CD4-positive, CD25-positive, alpha-beta regulatory T cell (primary cell): ENCODE measurements around the gene SAMMSON. TPM values are rescaled to one million over a fixed set of nuclear protein-coding genes. Genes with fewer than 3 reads are reported as not detected.

Source experiments
- ATAC-seq, 2 donors: fragments of 150-1000 bp; cut with Tn5 transposase; one replicate each; pipeline ENCODE4 v1.10.0; 2021; ENCODE audit warnings: low read depth in 2 of 2, moderate number of reproducible peaks in 2 of 2, moderate library complexity in 1 of 2
- DNase-seq, 3 donors: peaks; one replicate each; pipeline versions ENCODE4 v3.0.0 to v3.0.0-alpha.2; 2012 to 2022; ENCODE audit warnings: mixed read lengths in 1 of 3
- H3K27ac ChIP-seq: one replicate; pipeline ENCODE4 v1.7.0; 2013; ENCODE audit warnings: mild to moderate bottlenecking, low read length; ENCODE audit not compliant: insufficient read depth, poor library complexity, severe bottlenecking
- H3K27me3 ChIP-seq: one replicate; pipeline ENCODE4 v1.7.0; 2013; ENCODE audit warnings: low read length; ENCODE audit not compliant: control insufficient read depth, insufficient read depth
- H3K36me3 ChIP-seq: one replicate; pipeline ENCODE4 v1.7.0; 2013; ENCODE audit warnings: mild to moderate bottlenecking, low read length, moderate library complexity; ENCODE audit not compliant: control insufficient read depth, insufficient read depth
- H3K4me1 ChIP-seq: 2 replicates; pipeline ENCODE4 v1.7.0; 2013; ENCODE audit warnings: mild to moderate bottlenecking, low read length; ENCODE audit not compliant: insufficient read depth, control insufficient read depth, poor library complexity, severe bottlenecking
- H3K4me3 ChIP-seq: one replicate; pipeline ENCODE4 v1.7.0; 2013; ENCODE audit warnings: low read depth, mild to moderate bottlenecking, low read length, moderate library complexity
- H3K9me3 ChIP-seq, 2 experiments: 1 replicate in 1 of 2; 2 replicates in 1 of 2; pipeline ENCODE4 v1.7.0; 2013; ENCODE audit warnings: low read length in 2 of 2, mild to moderate bottlenecking in 1 of 2, moderate library complexity in 1 of 2; ENCODE audit not compliant: control insufficient read depth in 2 of 2
- H3K27ac Mint-ChIP-seq, 3 donors: one replicate each; pipeline ENCODE4 v1.8.0; 2020 to 2022; ENCODE audit warnings: mild to moderate bottlenecking in 3 of 3, mixed read lengths in 3 of 3, moderate library complexity in 2 of 3
- H3K27me3 Mint-ChIP-seq: one replicate; pipeline ENCODE4 v1.8.0; 2022; ENCODE audit warnings: mild to moderate bottlenecking, mixed read lengths
- H3K36me3 Mint-ChIP-seq: one replicate; pipeline ENCODE4 v1.8.0; 2020; ENCODE audit warnings: mixed read lengths
- H3K4me1 Mint-ChIP-seq, 4 donors: one replicate each; pipeline ENCODE4 v1.8.0; 2020 to 2022; ENCODE audit warnings: mixed read lengths in 4 of 4, mild to moderate bottlenecking in 1 of 4
- H3K4me3 Mint-ChIP-seq, 4 donors: one replicate each; pipeline ENCODE4 v1.8.0; 2020 to 2022; ENCODE audit warnings: mild to moderate bottlenecking in 4 of 4, mixed read lengths in 4 of 4, moderate library complexity in 3 of 4
- H3K9me3 Mint-ChIP-seq, 7 donors: one replicate each; pipeline ENCODE4 v1.8.0; 2020 to 2022; ENCODE audit warnings: mixed read lengths in 7 of 7, mild to moderate bottlenecking in 3 of 7, moderate library complexity in 2 of 7
- polyA plus RNA-seq, 4 donors: library from polyadenylated mRNA; unstranded; fragments of 300-500 nt; fragmentation: Illumina TruSeq; gene quantifications; one replicate each; pipeline ENCODE4 v1.2.3, GENCODE V29; 2021
- total RNA-seq: library from RNA; stranded (reverse); gene quantifications from one replicate; pipeline ENCODE4 v1.2.3, GENCODE V29; 2022

SAMMSON gene
- total and polyA plus RNA-seq, 5 donors from 2014 or later, result not detected

- Mint-ChIP-seq H3K36me3 (no peaks in the 10 kb centered on the region), H3K4me3 (no peak overlapping the region), H3K27me3 (peaks cover 32% of the 10 kb centered on the region), H3K9me3 (no peaks in the 10 kb centered on the region), H3K4me1 (no peaks in the 10 kb centered on the region), H3K27ac (no peak overlapping the region)
- H3K27me3 ChIP-seq, result peaks cover 5% of the 10 kb centered on the region
- no peaks in the 10 kb centered on the region for H3K9me3 ChIP-seq
- ATAC-seq (no peak), DNase-seq (no peak)
- H3K4me3 ChIP-seq, result no peak overlapping the region
- H3K36me3 ChIP-seq, result no peaks in the 10 kb centered on the region
- no peak overlapping the region for H3K27ac ChIP-seq
- no peaks in the 10 kb centered on the region for H3K4me1 ChIP-seq
Measured at GRCh38 chr3:70072754-70073153, 73.2 kb downstream of the SAMMSON start.

GRCh38 chr3:70075101-70075500 lies 75.6 kb downstream of the SAMMSON start:
- peaks cover 33% of the 10 kb centered on the region for H3K27me3 Mint-ChIP-seq

GRCh38 chr3:70076396-70076795 lies 76.9 kb downstream of the SAMMSON start:
- H3K9me3 Mint-ChIP-seq, result peaks cover 0 to 3% (median 0%) of the 10 kb centered on the region in 7 donors
- H3K27me3 ChIP-seq, result peaks cover 4% of the 10 kb centered on the region
- no peaks in the 10 kb centered on the region for H3K4me1 ChIP-seq
- H3K36me3 ChIP-seq, result no peaks in the 10 kb centered on the region
- no peak overlapping the region for H3K4me3 Mint-ChIP-seq
- peaks cover 36% of the 10 kb centered on the region for H3K27me3 Mint-ChIP-seq
- no peak overlapping the region for H3K27ac Mint-ChIP-seq
- H3K9me3 ChIP-seq, result no peaks in the 10 kb centered on the region
- no peak for ATAC-seq
- no peak overlapping the region for H3K4me3 ChIP-seq
- H3K4me1 Mint-ChIP-seq, result no peaks in the 10 kb centered on the region
- no peaks in the 10 kb centered on the region for H3K36me3 Mint-ChIP-seq
- H3K27ac ChIP-seq, result no peak overlapping the region
- no peak for DNase-seq

More at GRCh38 chr3:70075101-70075500, 75.6 kb downstream of the SAMMSON start:
- H3K27ac Mint-ChIP-seq, result no peak overlapping the region
- no peak for ATAC-seq
- peaks cover 0 to 3% (median 0%) of the 10 kb centered on the region in 7 donors for H3K9me3 Mint-ChIP-seq
- DNase-seq, result no peak
- Histone ChIP-seq H3K4me3 (no peak overlapping the region), H3K36me3 (no peaks in the 10 kb centered on the region), H3K27me3 (peaks cover 4% of the 10 kb centered on the region), H3K9me3 (no peaks in the 10 kb centered on the region), H3K4me1 (no peaks in the 10 kb centered on the region), H3K27ac (no peak overlapping the region)
- no peak overlapping the region for H3K4me3 Mint-ChIP-seq
- H3K4me1 Mint-ChIP-seq, result no peaks in the 10 kb centered on the region
- no peaks in the 10 kb centered on the region for H3K36me3 Mint-ChIP-seq

- no peaks in the 10 kb centered on the region for H3K36me3 Mint-ChIP-seq
- no peaks in the 10 kb centered on the region for H3K9me3 ChIP-seq
- no peaks in the 10 kb centered on the region for H3K4me1 Mint-ChIP-seq
- DNase-seq, result no peak
- no peaks in the 10 kb centered on the region for H3K36me3 ChIP-seq
- no peak overlapping the region for H3K27ac Mint-ChIP-seq
- no peak overlapping the region for H3K4me3 ChIP-seq
- H3K4me3 Mint-ChIP-seq, result no peak overlapping the region
- no peaks in the 10 kb centered on the region for H3K4me1 ChIP-seq
- H3K27me3 Mint-ChIP-seq, result peaks cover 25% of the 10 kb centered on the region
- peaks cover 0 to 3% (median 0%) of the 10 kb centered on the region in 7 donors for H3K9me3 Mint-ChIP-seq
- no peak overlapping the region for H3K27ac ChIP-seq
- peaks cover 4% of the 10 kb centered on the region for H3K27me3 ChIP-seq
- ATAC-seq, result no peak
Measured at GRCh38 chr3:70078778-70079177, 79.2 kb downstream of the SAMMSON start.

- Histone ChIP-seq H3K9me3 (no peaks in the 10 kb centered on the region), H3K36me3 (no peaks in the 10 kb centered on the region), H3K4me1 (no peaks in the 10 kb centered on the region), H3K27me3 (no peaks in the 10 kb centered on the region), H3K27ac (no peak overlapping the region), H3K4me3 (no peak overlapping the region)
- H3K4me3 Mint-ChIP-seq, result no peak overlapping the region
- no peak for ATAC-seq
- no peak for DNase-seq
- peaks cover 4% of the 10 kb centered on the region for H3K27me3 Mint-ChIP-seq
- H3K27ac Mint-ChIP-seq, result no peak overlapping the region
- no peaks in the 10 kb centered on the region for H3K36me3 Mint-ChIP-seq
- H3K9me3 Mint-ChIP-seq, result peaks cover 0 to 2% (median 0%) of the 10 kb centered on the region in 7 donors
- no peaks in the 10 kb centered on the region for H3K4me1 Mint-ChIP-seq
Measured at GRCh38 chr3:70085613-70086012, 86.1 kb downstream of the SAMMSON start.

GRCh38 chr3:70086336-70086735 lies 86.8 kb downstream of the SAMMSON start:
- Mint-ChIP-seq H3K27ac (no peak overlapping the region), H3K4me3 (no peak overlapping the region), H3K4me1 (no peaks in the 10 kb centered on the region), H3K36me3 (no peaks in the 10 kb centered on the region), H3K27me3 (no peaks in the 10 kb centered on the region), H3K9me3 (peaks cover 0 to 2% (median 0%) of the 10 kb centered on the region in 7 donors)
- Histone ChIP-seq H3K36me3 (no peaks in the 10 kb centered on the region), H3K27ac (no peak overlapping the region), H3K4me3 (no peak overlapping the region), H3K4me1 (no peaks in the 10 kb centered on the region), H3K9me3 (no peaks in the 10 kb centered on the region), H3K27me3 (no peaks in the 10 kb centered on the region)
- ATAC-seq (no peak), DNase-seq (no peak)

- Mint-ChIP-seq H3K27ac (no peak overlapping the region), H3K4me3 (no peak overlapping the region), H3K36me3 (no peaks in the 10 kb centered on the region), H3K4me1 (peaks cover 0 to 2% (median 0%) of the 10 kb centered on the region in 4 donors), H3K9me3 (no peaks in the 10 kb centered on the region), H3K27me3 (no peaks in the 10 kb centered on the region)
- Histone ChIP-seq H3K27me3 (no peaks in the 10 kb centered on the region), H3K4me1 (no peaks in the 10 kb centered on the region), H3K4me3 (no peak overlapping the region), H3K9me3 (no peaks in the 10 kb centered on the region), H3K27ac (no peak overlapping the region), H3K36me3 (no peaks in the 10 kb centered on the region)
- DNase-seq, result peak in 2 of 3 donors; percentile 1 to 17
- ATAC-seq, result no peak
Measured at GRCh38 chr3:70090322-70090913, 90.9 kb downstream of the SAMMSON start.

GRCh38 chr3:70094197-70094596 lies 94.7 kb downstream of the SAMMSON start:
- Mint-ChIP-seq H3K9me3 (no peaks in the 10 kb centered on the region), H3K27me3 (no peaks in the 10 kb centered on the region), H3K36me3 (no peaks in the 10 kb centered on the region), H3K27ac (no peak overlapping the region), H3K4me1 (peaks cover 0 to 2% (median under 1%) of the 10 kb centered on the region in 4 donors), H3K4me3 (no peak overlapping the region)
- Histone ChIP-seq H3K9me3 (no peaks in the 10 kb centered on the region), H3K27ac (no peak overlapping the region), H3K4me3 (no peak overlapping the region), H3K4me1 (no peaks in the 10 kb centered on the region), H3K27me3 (no peaks in the 10 kb centered on the region), H3K36me3 (no peaks in the 10 kb centered on the region)
- DNase-seq, result no peak
- no peak for ATAC-seq
